ENCODE data around the gene EFHD1. TPM values are rescaled to one million over a fixed set of nuclear protein-coding genes. Genes with fewer than 3 reads are reported as not detected.

EFHD1 gene
- total and polyA plus RNA-seq, 9 of the 15 experiments (the other 6 are each of a cell fraction or from before 2014, with no cell fraction given), result 0.66 to 9.1 (median 2.0) TPM

GRCh38 chr2:232698556-232699091, 65.2 kb downstream of the EFHD1 start:
- H3K79me2 ChIP-seq (ENCODE audit: control insufficient read depth, insufficient read depth, low read length), result peaks cover 65% of the 10 kb centered on the region
- 5% methylated on average over 4 of the region's 4 CpGs for WGBS (ENCODE audit: insufficient coverage, low coverage, missing lambda C conversion rate)
- POLR2A ChIA-PET, result interaction anchor here (1.1 kb wide), 2 partner anchors 10 to 28 kb away, joined by 3 to 5 read pairs; no protein-coding TSS in a partner anchor
- H3K9me1 ChIP-seq (ENCODE audit: control insufficient read depth, insufficient read depth, low read length), result no peaks in the 10 kb centered on the region
- ATAC-seq (no peak), DNase-seq (ENCODE audit: extremely low read depth in 1 of 4, low spot score in 3 of 4) (no peak), FAIRE-seq (peak; percentile 52)
- H3K4me2 ChIP-seq (ENCODE audit: insufficient read depth, low read length), result peak overlapping the region; percentile 96
- no peaks in the 10 kb centered on the region for H3K27me3 ChIP-seq (ENCODE audit: control insufficient read depth in 2 of 2, insufficient read depth in 2 of 2, low read length in 2 of 2)
- H4K20me1 ChIP-seq (replicated peaks; ENCODE audit: control insufficient read depth, insufficient read depth, low read length), result 0 out of 2 replicates have a peak, but pooled peaks cover 4% of the 10 kb centered on the region
- H2AFZ ChIP-seq (ENCODE audit: low read depth, low read length), result no peak overlapping the region
- intact Hi-C loops (cut with micrococcal nuclease) (no loop called here), in situ Hi-C loops (cut with MboI) (no loop called here)
- H3K9ac ChIP-seq (ENCODE audit: insufficient read depth in 1 of 2, low read depth in 2 of 2, low read length in 2 of 2), result peak overlapping the region; percentile 57 to 92; a peak in 3 of 4 replicates
- no peaks in the 10 kb centered on the region for H3K9me3 ChIP-seq (replicated peaks; ENCODE audit: control insufficient read depth, insufficient read depth, low read depth, low read length)
- CTCF ChIA-PET (ENCODE audit: low intra/inter-chr PET ratio), result no interaction called here
- peaks cover 9 to 14% of the 10 kb centered on the region in 2 experiments for H3K4me1 ChIP-seq (replicated peaks in 1 of 2; ENCODE audit: control insufficient read depth in 2 of 2, insufficient read depth in 2 of 2, low read length in 2 of 2)
- peaks cover 32% of the 10 kb centered on the region for H3K36me3 ChIP-seq (ENCODE audit: control insufficient read depth, insufficient read depth, low read length)
- H3K4me3 ChIP-seq, result peak overlapping the region; percentile 96
- peak overlapping the region; percentile 88 for H3K27ac ChIP-seq (ENCODE audit: extremely low read depth, low read depth, low read length)
- BruUV-seq (replicated peaks), result TSS peak; percentile 51
- TF ChIP-seq FOXP1 (CRISPR knock-in tag; IDR thresholded peaks at IDR 0.05) (no peak), BRF2 (IDR thresholded peaks at IDR 0.05; ENCODE audit: borderline replicate concordance, insufficient read depth, insufficient read length) (no peak), NFATC3 (IDR thresholded peaks at IDR 0.05) (no peak), E2F6 (IDR thresholded peaks at IDR 0.05; ENCODE audit: borderline replicate concordance in 1 of 2, extremely low read depth in 1 of 2, insufficient read depth in 1 of 2, insufficient read length in 1 of 2, low read depth in 1 of 2, low read length in 1 of 2, poor library complexity in 1 of 2, severe bottlenecking in 1 of 2) (peak in 1 of 2 experiments; percentile 38), TFE3 (CRISPR knock-in tag; IDR thresholded peaks at IDR 0.05) (peak; percentile 54)
- TF ChIP-seq, protein P1, sequence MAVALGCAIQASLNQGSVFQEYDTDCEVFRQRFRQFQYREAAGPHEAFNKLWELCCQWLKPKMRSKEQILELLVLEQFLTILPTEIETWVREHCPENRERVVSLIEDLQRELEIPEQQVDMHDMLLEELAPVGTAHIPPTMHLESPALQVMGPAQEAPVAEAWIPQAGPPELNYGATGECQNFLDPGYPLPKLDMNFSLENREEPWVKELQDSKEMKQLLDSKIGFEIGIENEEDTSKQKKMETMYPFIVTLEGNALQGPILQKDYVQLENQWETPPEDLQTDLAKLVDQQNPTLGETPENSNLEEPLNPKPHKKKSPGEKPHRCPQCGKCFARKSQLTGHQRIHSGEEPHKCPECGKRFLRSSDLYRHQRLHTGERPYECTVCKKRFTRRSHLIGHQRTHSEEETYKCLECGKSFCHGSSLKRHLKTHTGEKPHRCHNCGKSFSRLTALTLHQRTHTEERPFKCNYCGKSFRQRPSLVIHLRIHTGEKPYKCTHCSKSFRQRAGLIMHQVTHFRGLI (CRISPR knock-in tag; IDR thresholded peaks at IDR 0.05), result no peak
- TF ChIP-seq, protein P2, sequence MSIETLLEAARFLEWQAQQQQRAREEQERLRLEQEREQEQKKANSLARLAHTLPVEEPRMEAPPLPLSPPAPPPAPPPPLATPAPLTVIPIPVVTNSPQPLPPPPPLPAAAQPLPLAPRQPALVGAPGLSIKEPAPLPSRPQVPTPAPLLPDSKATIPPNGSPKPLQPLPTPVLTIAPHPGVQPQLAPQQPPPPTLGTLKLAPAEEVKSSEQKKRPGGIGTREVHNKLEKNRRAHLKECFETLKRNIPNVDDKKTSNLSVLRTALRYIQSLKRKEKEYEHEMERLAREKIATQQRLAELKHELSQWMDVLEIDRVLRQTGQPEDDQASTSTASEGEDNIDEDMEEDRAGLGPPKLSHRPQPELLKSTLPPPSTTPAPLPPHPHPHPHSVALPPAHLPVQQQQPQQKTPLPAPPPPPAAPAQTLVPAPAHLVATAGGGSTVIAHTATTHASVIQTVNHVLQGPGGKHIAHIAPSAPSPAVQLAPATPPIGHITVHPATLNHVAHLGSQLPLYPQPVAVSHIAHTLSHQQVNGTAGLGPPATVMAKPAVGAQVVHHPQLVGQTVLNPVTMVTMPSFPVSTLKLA (conservative IDR thresholded peaks at IDR 0.05), result peak in 1 of 2 experiments; percentile 50; a peak in 2 of 4 replicates
- TF ChIP-seq, protein P3, sequence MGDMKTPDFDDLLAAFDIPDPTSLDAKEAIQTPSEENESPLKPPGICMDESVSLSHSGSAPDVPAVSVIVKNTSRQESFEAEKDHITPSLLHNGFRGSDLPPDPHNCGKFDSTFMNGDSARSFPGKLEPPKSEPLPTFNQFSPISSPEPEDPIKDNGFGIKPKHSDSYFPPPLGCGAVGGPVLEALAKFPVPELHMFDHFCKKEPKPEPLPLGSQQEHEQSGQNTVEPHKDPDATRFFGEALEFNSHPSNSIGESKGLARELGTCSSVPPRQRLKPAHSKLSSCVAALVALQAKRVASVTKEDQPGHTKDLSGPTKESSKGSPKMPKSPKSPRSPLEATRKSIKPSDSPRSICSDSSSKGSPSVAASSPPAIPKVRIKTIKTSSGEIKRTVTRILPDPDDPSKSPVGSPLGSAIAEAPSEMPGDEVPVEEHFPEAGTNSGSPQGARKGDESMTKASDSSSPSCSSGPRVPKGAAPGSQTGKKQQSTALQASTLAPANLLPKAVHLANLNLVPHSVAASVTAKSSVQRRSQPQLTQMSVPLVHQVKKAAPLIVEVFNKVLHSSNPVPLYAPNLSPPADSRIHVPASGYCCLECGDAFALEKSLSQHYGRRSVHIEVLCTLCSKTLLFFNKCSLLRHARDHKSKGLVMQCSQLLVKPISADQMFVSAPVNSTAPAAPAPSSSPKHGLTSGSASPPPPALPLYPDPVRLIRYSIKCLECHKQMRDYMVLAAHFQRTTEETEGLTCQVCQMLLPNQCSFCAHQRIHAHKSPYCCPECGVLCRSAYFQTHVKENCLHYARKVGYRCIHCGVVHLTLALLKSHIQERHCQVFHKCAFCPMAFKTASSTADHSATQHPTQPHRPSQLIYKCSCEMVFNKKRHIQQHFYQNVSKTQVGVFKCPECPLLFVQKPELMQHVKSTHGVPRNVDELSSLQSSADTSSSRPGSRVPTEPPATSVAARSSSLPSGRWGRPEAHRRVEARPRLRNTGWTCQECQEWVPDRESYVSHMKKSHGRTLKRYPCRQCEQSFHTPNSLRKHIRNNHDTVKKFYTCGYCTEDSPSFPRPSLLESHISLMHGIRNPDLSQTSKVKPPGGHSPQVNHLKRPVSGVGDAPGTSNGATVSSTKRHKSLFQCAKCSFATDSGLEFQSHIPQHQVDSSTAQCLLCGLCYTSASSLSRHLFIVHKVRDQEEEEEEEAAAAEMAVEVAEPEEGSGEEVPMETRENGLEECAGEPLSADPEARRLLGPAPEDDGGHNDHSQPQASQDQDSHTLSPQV (IDR thresholded peaks at IDR 0.05), result 0 out of 2 replicates have a peak, but pooled peaks have one; percentile 19

Data from K562 (cell line).